RWPE1 (cell line): ENCODE results near the gene ZNF513.

Experiments used
- CTCF ChIA-PET: fragments of 350-600 bp; sonication (Branson Sonifier 250); formaldehyde crosslinking; extraction: SDS; loops from one replicate; lab custom pipeline; 2021; lab: Yijun Ruan, JAX
- POLR2A ChIA-PET: fragments of 400-600 bp; formaldehyde crosslinking; extraction: SDS; loops from one replicate; lab custom pipeline; 2020; ENCODE audit warnings: antibody characterized with exemption; ENCODE audit not compliant: low non-redundant PET; lab: Yijun Ruan, JAX
- DNase-seq: peaks from one replicate; pipeline ENCODE4 v3.0.0; 2012; ENCODE audit warnings: low spot score
- H3K27ac ChIP-seq: fragments of 450-650 bp; 2 replicates; pipeline ENCODE4 v1.5.1; 2017
- TF ChIP-seq, protein P1 (sequence below): fragments of 450-650 bp; conservative IDR thresholded peaks from 2 replicates; pipeline ENCODE4 v1.5.1; 2017; ENCODE audit warnings: low read depth, mild to moderate bottlenecking

The ZNF513 gene

DNA sequence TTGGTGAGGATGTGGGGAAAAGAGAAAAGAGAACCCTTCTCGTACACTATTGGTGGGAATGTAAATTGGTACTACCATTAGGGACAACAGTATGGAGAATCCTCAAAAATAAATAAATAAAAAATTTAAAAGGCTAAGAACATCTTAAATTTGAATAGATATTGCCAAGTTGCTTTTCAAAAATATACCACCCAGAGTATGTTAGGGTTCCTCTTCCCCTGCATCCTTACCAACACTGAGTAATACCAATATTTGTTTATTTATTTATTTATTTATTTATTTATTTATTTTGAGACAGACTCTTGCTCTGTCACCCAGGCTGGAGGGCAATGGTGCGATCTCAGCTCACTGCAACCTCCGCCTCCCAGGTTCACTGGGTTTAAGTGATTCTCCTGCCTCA is 42.4 kb upstream of the ZNF513 start:
- no peak for DNase-seq
- POLR2A ChIA-PET = no interaction called here
- no peak overlapping the region for H3K27ac ChIP-seq
- TF ChIP-seq, protein P1, sequence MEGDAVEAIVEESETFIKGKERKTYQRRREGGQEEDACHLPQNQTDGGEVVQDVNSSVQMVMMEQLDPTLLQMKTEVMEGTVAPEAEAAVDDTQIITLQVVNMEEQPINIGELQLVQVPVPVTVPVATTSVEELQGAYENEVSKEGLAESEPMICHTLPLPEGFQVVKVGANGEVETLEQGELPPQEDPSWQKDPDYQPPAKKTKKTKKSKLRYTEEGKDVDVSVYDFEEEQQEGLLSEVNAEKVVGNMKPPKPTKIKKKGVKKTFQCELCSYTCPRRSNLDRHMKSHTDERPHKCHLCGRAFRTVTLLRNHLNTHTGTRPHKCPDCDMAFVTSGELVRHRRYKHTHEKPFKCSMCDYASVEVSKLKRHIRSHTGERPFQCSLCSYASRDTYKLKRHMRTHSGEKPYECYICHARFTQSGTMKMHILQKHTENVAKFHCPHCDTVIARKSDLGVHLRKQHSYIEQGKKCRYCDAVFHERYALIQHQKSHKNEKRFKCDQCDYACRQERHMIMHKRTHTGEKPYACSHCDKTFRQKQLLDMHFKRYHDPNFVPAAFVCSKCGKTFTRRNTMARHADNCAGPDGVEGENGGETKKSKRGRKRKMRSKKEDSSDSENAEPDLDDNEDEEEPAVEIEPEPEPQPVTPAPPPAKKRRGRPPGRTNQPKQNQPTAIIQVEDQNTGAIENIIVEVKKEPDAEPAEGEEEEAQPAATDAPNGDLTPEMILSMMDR = no peak
- CTCF ChIA-PET = no interaction called here

DNA sequence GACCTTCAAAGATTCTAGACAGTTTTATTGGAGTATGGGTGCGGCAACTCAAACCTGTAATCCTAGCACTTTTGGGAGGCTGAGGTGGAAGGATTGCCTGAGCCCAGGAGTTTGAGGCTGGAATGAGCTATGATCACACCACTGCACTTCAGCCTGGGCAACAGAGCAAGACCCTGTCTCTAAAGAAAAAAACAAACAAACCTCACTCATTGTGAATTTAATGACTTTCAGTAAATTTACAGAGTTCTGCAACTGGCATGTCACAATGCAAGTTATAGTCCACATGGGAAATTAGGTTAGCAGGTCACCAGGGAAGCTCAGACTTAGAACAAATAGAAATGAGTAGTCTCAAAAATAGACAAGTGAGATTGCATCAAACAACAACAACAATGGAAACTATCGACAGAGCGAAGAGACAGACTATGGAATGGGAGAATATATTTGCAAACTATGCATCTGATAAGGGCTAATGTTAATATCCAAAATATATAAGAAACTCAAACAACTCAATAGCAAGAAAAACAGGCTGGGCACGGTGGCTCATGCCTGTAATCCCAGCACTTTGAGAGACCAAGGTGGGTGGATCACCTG is 41.2 kb upstream of the ZNF513 start:
- POLR2A ChIA-PET = no interaction called here
- TF ChIP-seq, protein P1 = no peak
- CTCF ChIA-PET = interaction anchor here (0.7 kb wide), 1 partner anchor 189 kb away, joined by 3 read pairs; no protein-coding TSS in a partner anchor

DNA sequence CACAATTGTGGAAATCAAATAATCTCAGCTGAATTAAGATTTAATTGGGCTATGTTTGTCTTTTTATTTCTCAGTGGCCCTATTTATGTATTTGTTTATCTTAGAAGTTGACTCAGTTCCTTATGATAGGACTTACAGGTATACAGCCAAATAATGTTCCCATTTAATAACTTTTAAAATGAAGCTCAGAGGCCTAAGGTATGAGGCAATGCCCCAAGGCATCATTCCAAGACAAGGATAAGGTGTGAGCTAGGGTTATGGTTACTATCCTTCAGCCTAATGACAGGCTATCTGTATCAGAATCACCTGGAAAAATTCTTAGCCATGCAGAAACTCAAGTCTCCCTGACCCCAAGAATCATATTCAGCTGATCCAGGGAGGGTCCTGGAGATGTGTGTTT is 40.5 kb upstream of the ZNF513 start:
- ChIA-PET CTCF (interaction anchor here (0.6 kb wide), 1 partner anchor 27 kb away, joined by 3 read pairs; no protein-coding TSS in a partner anchor), POLR2A (interaction anchor here (0.5 to 0.6 kb wide), 2 partner anchors 112 to 128 kb away, joined by 3 to 5 read pairs; no protein-coding TSS in a partner anchor)
- H3K27ac ChIP-seq = no peak overlapping the region
- no peak for DNase-seq
- TF ChIP-seq, protein P1 = no peak

More for the DNA sequence above, 41.2 kb upstream of the ZNF513 start:
- DNase-seq = no peak
- no peak overlapping the region for H3K27ac ChIP-seq

DNA sequence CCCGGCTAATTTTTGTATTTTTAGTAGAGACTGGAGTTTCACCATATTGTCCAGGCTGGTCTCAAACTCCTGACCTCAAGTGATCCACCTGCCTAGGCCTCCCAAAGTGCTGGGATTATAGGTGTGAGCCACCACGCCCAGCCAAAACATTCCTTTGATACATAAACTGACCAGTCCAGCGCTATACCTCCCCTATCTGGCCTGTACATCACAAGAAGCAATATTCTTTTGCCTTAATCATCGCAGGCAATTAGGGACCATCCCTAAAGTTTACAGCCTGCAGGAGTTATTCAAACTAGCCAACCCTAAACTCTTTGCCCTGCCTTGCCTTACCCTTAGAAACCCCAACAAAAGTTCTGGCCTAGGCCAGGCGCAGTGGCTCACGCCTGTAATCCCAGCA is 35.6 kb upstream of the ZNF513 start:
- no peak for DNase-seq
- H3K27ac ChIP-seq = no peak overlapping the region
- ChIA-PET CTCF (no interaction called here), POLR2A (no interaction called here)
- TF ChIP-seq, protein P1 = no peak

DNA sequence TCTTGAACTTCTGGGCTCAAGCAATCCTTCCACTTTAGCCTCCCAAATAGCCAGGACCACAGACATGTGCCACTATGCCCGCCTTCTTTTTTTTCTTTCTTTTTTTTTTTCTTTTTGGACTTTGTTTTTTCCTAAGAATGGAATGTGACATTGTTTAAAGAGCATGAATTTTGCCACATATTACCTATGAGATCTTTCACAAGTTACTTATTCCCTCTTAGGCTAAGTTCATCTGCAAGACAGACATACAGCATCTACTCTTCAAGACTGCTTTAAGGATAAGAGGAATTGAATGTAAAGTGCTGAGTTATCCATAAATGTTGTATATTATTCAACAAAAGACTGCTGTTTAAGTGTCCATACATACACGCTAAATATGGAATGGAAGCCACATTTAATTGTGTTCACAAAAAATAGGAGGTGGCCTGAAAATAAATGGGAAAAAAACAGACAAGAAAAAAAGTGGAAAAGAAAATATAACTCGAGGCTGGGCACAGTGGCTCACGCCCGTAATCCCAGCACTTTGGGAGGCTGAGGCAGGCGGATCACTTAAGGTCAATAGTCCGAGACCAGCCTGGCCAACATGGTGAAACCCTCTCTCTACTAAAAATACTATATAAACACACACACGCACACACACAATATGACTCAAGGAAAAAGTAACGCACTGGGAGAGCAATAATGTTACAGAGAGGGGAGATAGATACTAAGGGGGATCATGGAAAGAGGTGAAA is 32.1 kb upstream of the ZNF513 start:
- CTCF ChIA-PET = no interaction called here
- DNase-seq = no peak
- TF ChIP-seq, protein P1 = no peak
- POLR2A ChIA-PET = no interaction called here
- H3K27ac ChIP-seq = no peak overlapping the region

DNA sequence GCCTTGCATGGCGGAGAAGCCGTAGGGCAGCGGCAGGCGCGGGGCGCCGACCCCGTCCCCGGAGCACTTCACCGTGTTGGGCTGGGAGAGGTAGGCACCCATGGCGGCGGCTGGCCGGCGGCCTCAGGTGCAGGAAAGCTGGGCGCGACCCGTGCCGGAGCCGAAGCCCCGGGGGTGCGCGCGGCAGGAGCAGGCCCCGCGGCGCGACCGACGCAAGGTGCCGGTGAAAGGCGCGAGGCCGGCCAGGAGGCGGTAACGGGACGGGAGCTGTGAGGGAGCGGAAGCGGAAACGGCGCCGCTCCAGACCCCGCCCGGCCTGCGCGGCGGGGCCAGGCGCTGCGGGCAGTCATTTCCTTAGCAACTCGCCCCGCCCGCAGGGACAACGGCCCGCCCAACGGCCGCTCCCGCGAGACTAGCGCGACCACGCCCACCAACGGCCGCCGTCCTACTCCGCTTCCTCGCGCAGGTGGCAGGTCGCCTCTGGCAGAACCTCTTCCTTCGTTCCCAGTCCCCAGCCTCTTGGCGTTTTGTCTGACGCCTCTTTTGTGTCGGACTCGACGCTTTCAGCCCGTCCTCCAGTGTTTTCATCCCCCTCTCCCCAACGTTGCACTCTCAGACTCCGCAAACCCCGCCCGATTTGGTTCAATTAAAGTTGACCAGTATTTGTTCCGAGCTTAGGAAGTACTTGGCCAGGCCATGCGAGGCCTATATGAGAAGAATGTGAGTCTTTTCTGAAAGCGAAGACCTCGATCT is 29.0 kb upstream of the ZNF513 start, which contains the start of gene PPM1G:
Gene PPM1G, minus strand, starts transcription at position 271 of the 753 bp plus-strand sequence. Its CDS starts 169 bp downstream, at position 102.
- H3K27ac ChIP-seq = peak within 1 kb of the TSS; percentile 88
- peak; percentile 92 for DNase-seq
- POLR2A ChIA-PET = interaction anchor here (1.0 to 1.1 kb wide), 3 partner anchors 15 to 94 kb away, joined by 4 to 7 read pairs (median 4); partner anchors contain the start of gene NRBP1
- TF ChIP-seq, protein P1 = no peak
- CTCF ChIA-PET = interaction anchor here (0.6 to 2.9 kb wide), 2 partner anchors 20 to 30 kb away, joined by 4 to 19 read pairs; partner anchors contain the start of gene NRBP1
